ENCODE results near the gene BICDL2. TPM values are rescaled to one million over a fixed set of nuclear protein-coding genes. Genes with fewer than 3 reads are reported as not detected.

Gene BICDL2
- total RNA-seq, 1 donor from 2014 or later: not detected

DNA sequence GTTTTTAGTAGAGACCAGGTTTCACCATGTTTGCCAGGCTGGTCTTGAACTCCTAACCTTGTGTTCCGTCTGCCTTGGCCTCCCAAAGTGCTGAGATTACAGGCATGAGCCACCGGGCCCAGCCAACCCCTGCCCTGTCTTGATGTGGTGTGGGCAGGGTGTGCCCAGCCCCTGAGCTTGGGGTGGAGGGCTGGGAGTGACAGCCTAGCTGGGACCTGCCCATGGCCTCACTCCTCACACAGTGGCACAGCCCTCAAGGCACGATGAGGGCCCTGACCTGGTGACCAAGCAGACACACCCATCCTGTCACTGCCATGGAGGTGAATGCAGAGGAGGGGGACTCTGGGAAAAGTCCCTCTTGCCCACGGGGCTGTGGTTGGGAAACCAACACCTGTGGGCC lies 31.7 kb upstream of the BICDL2 start:
- Mint-ChIP-seq H3K4me1 (peaks cover 24% of the 10 kb centered on the region), H3K27me3 (no peaks in the 10 kb centered on the region), H3K36me3 (ENCODE audit: low read depth) (no peaks in the 10 kb centered on the region), H3K27ac (no peak overlapping the region), H3K4me3 (no peak overlapping the region), H3K9me3 (no peaks in the 10 kb centered on the region)
- TF ChIP-seq, protein P1, sequence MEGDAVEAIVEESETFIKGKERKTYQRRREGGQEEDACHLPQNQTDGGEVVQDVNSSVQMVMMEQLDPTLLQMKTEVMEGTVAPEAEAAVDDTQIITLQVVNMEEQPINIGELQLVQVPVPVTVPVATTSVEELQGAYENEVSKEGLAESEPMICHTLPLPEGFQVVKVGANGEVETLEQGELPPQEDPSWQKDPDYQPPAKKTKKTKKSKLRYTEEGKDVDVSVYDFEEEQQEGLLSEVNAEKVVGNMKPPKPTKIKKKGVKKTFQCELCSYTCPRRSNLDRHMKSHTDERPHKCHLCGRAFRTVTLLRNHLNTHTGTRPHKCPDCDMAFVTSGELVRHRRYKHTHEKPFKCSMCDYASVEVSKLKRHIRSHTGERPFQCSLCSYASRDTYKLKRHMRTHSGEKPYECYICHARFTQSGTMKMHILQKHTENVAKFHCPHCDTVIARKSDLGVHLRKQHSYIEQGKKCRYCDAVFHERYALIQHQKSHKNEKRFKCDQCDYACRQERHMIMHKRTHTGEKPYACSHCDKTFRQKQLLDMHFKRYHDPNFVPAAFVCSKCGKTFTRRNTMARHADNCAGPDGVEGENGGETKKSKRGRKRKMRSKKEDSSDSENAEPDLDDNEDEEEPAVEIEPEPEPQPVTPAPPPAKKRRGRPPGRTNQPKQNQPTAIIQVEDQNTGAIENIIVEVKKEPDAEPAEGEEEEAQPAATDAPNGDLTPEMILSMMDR (IDR thresholded peaks at IDR 0.05): no peak
- no peak for ATAC-seq (ENCODE audit: low read depth)
- intact Hi-C loops (cut with micrococcal nuclease): no loop called here
- ChIA-PET CTCF (no interaction called here), POLR2A (no interaction called here)
- DNase-seq: no peak

DNA sequence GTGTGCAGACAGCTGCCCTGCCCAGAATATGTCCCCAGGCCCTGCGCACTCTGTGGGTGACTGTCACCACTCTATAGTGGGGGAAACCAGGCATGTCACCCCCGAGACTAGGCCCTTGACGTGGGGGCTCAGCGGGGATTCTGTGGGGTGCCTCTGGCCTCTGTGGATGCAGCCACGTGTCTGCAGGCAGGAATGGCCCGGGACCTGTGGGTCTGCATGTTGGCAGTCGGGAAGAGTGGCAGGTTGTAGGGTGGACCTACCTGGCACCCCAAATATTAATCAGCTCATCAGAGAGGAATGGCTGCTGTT lies 29.6 kb upstream of the BICDL2 start:
- H3K27ac Mint-ChIP-seq: no peak overlapping the region
- peaks cover 10% of the 10 kb centered on the region for H3K4me1 Mint-ChIP-seq
- intact Hi-C loops (cut with micrococcal nuclease): no loop called here
- ChIA-PET POLR2A (interaction anchor here (0.6 kb wide), 2 partner anchors 30 to 39 kb away, joined by 5 to 6 read pairs; no protein-coding TSS in a partner anchor), CTCF (no interaction called here)
- H3K9me3 Mint-ChIP-seq: no peaks in the 10 kb centered on the region
- DNase-seq (no peak), ATAC-seq (ENCODE audit: low read depth) (no peak)
- no peaks in the 10 kb centered on the region for H3K36me3 Mint-ChIP-seq (ENCODE audit: low read depth)
- H3K4me3 Mint-ChIP-seq: no peak overlapping the region
- H3K27me3 Mint-ChIP-seq: no peaks in the 10 kb centered on the region
- TF ChIP-seq, protein P1 (IDR thresholded peaks at IDR 0.05): no peak

DNA sequence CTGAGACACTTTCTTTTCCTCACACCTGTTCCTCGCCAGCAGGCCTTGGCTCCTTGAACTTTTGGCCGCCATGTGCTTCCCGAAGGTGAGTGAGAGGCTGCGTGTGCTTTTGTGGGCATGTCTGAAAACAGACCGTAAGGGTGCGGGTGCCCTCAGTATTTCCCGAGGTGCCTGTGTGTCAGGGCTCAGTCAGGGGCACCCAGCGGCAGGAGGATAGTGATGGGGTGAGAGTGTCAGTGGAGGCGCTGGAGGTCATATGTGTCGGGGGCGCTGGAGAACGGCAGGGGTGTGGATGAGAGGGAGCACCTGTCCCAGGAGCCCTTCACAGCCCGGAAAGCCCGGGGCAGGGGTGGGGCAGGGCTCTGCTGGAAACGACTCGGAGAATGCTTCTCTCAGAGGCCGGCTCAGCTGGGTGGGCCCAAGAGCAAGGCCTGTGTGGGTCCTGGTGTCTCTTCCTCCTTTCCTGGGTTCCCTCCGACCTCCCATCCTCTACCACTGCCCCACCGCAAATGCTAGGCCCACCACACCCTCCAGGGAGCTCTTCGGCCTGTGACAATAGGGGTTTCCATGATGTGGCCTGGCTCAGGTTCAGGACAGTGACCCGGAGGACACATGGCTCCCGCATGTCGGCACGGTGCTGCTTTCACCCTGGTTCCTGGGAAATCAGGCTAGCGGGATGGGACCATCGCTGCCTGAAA lies 29.1 kb upstream of the BICDL2 start:
- DNase-seq: no peak
- intact Hi-C loops (cut with micrococcal nuclease): no loop called here
- ATAC-seq (ENCODE audit: low read depth): no peak
- H3K9me3 Mint-ChIP-seq: no peaks in the 10 kb centered on the region
- no peaks in the 10 kb centered on the region for H3K36me3 Mint-ChIP-seq (ENCODE audit: low read depth)
- H3K4me3 Mint-ChIP-seq: no peak overlapping the region
- no peak overlapping the region for H3K27ac Mint-ChIP-seq
- ChIA-PET CTCF (no interaction called here), POLR2A (interaction anchor here (0.6 kb wide), 1 partner anchor 40 kb away, joined by 6 read pairs; no protein-coding TSS in a partner anchor)
- H3K27me3 Mint-ChIP-seq: no peaks in the 10 kb centered on the region
- TF ChIP-seq, protein P1 (IDR thresholded peaks at IDR 0.05): no peak
- peaks cover 9% of the 10 kb centered on the region for H3K4me1 Mint-ChIP-seq

DNA sequence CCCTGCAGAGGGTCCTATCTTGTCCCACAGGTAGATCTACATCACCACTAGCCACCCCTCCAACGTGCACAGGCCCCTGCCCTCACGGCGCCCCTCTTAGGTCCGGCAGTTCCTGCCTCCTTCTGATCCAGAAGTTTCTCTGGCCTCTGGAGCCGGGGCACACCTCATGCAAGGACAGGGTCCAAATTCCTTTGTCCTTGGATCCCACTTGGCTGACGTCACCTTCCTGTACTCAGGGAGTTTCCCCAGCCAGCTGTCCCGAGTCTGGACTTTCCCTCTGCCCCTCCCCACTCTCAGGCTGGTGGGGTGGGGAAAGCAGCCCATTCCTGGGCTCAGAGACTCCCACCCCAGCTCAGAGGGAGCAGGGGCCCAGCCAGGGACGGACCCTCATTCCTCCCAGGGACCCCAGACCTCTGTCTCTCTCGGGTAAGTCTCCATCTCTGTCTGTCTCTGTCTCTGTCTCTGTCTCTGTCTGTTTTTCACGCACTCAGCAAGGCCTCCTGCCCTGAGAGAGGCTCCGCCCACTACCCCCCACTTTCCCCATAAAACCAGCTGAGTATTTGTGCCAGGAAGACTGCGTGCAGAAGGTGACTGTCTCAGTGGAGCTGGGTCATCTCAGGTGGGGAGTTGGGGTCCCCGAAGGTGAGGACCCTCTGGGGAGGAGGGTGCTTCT lies 28.5 kb upstream of the BICDL2 start, which contains the start of gene IL32:
TSS of gene IL32 (plus strand) at position 572 of the 673 bp plus-strand sequence. CDS start 172 bp downstream, outside the sequence.
- Mint-ChIP-seq H3K4me3 (no peak within 1 kb of the TSS), H3K9me3 (no peaks in the 10 kb centered on the region), H3K27me3 (no peaks in the 10 kb centered on the region), H3K36me3 (ENCODE audit: low read depth) (no peaks in the 10 kb centered on the region), H3K4me1 (peaks cover 9% of the 10 kb centered on the region), H3K27ac (no peak within 1 kb of the TSS)
- POLR2A ChIA-PET: no interaction called here
- ATAC-seq (ENCODE audit: low read depth): no peak
- TF ChIP-seq, protein P1 (IDR thresholded peaks at IDR 0.05): no peak
- CTCF ChIA-PET: interaction anchor here (4.2 kb wide), 1 partner anchor 65 kb away, joined by 19 read pairs; no protein-coding TSS in a partner anchor
- intact Hi-C loops (cut with micrococcal nuclease): no loop called here
- no peak for DNase-seq

DNA sequence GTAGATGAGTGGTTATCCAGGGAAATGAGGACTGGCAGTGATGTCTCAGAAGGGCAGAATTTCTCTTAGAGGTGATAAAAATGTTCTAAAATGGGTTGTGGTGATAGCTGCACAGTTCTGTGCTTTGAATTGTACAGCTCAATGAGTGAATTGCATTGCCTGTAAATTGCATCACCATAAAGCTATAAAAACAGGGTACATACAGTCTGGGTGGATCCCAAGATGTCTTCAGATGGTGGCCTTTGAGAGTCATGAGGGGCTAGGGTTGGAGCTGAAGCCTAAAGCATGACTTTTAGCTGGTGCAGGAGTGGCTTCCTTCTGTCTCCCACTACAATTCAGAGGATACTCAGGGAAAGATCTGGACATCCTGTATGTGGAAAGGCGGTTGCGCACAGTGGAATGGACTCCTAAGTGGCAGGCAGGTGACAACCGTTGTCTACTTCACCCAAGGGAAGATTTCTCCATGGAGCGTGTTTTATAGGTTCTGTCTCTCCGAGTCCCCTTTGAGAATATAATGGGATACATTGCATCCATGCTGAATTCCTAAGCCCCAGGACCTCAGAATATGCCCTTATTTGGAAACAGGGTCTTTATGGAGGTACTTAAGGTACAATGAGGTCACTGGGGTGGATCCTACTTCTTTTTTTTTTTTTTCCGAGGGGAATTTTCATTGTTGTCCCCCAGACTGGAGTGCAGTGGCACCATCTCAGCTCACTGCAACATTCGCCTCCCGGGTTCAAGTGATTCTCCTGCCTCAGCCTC lies 27.1 kb upstream of the BICDL2 start:
- ChIA-PET POLR2A (interaction anchor here (0.6 to 1.0 kb wide), 3 partner anchors 11 to 214 kb away, joined by 3 to 10 read pairs (median 7); no protein-coding TSS in a partner anchor), CTCF (interaction anchor here (0.8 to 4.2 kb wide), 2 partner anchors 66 to 102 kb away, joined by 4 to 19 read pairs; no protein-coding TSS in a partner anchor)
- ATAC-seq (ENCODE audit: low read depth) (no peak), DNase-seq (no peak)
- no peak overlapping the region for H3K4me3 Mint-ChIP-seq
- no peaks in the 10 kb centered on the region for H3K9me3 Mint-ChIP-seq
- no peaks in the 10 kb centered on the region for H3K27me3 Mint-ChIP-seq
- peaks cover 1% of the 10 kb centered on the region for H3K36me3 Mint-ChIP-seq (ENCODE audit: low read depth)
- H3K4me1 Mint-ChIP-seq: peaks cover 16% of the 10 kb centered on the region
- H3K27ac Mint-ChIP-seq: no peak overlapping the region
- TF ChIP-seq, protein P1 (IDR thresholded peaks at IDR 0.05): no peak
- intact Hi-C loops (cut with micrococcal nuclease): no loop called here

All from activated B cell treated with CpG ODN at 0.5 μM for 24 hours (primary cell).